ENCODE results near the gene NMNAT3.

DNA sequence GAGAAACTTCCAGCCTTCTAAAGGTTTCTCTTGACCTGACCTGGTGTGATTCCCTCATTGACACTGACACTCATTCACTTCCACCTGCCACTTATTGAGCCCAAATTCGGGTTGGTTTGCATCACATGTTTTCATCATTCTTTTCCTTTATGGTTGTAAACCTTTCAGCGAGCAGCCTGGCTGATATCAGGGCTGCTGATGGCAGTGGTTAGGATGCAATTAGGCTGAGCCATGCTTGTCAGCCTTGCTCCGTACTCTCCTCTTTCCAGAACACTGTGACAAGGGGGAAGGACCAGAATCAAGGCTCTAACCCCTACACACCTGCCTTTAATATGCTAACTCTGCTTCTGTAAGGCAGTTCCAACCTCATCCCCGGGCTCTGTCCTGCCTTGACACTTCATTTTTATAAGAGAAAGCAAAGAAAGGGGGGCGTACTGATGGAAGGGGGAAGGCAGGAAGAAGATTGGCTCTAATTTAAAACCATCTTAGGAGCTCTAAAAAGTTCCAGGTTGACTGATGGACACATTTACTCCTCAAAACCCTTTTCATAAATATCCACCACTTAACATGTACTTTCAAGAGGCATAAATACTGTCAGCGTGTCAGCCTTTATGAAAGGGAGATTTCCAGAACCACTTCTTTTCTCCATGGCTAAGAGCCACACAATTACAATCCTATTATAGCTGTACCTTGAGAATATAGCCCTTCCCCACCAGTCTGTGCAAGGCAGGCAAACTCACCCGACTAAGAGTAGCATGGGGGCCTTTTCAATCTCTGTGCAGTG is 5.7 kb downstream of the NMNAT3 start:
- TF ChIP-seq, protein P1, sequence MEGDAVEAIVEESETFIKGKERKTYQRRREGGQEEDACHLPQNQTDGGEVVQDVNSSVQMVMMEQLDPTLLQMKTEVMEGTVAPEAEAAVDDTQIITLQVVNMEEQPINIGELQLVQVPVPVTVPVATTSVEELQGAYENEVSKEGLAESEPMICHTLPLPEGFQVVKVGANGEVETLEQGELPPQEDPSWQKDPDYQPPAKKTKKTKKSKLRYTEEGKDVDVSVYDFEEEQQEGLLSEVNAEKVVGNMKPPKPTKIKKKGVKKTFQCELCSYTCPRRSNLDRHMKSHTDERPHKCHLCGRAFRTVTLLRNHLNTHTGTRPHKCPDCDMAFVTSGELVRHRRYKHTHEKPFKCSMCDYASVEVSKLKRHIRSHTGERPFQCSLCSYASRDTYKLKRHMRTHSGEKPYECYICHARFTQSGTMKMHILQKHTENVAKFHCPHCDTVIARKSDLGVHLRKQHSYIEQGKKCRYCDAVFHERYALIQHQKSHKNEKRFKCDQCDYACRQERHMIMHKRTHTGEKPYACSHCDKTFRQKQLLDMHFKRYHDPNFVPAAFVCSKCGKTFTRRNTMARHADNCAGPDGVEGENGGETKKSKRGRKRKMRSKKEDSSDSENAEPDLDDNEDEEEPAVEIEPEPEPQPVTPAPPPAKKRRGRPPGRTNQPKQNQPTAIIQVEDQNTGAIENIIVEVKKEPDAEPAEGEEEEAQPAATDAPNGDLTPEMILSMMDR (IDR thresholded peaks at IDR 0.05; ENCODE audit: low read depth, low read length): no peak
- TF ChIP-seq EZH2phosphoT487 (IDR thresholded peaks at IDR 0.05; ENCODE audit: low read depth): no peak

Measured in OCI-LY3 (cell line).